SKM-1 (cell line): Measurements from ENCODE around the gene TBC1D22B.
"Not testable (repeated sequence)": the region's sequence is repeated elsewhere in the genome, so short reads cannot be mapped to it uniquely, and the experiment has no call there.

Source experiments
- DNase-seq: peaks from one replicate; lab custom pipeline; 2025; ENCODE audit not compliant: unreplicated experiment; lab: John Stamatoyannopoulos, UW

Gene TBC1D22B

DNA sequence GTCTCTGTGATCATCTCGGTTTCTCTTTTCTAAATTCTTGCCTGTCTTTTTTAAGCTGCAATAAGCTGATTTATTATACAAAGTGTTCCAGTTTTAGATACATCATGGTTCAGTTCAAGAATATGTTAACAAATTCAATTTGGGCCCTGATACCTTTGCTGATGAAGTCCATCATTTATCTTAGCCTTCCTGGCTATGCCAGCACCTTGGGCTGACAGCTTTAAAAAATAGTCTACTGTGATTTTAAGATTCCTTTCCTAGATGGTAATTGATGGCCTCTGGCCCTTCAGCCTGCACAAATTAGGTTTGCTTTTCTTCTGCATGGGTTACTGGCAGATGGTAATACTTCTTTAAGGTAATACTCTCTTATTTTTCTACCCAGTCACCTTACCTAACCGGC is 7.4 kb downstream of the TBC1D22B start:
- DNase-seq: no peak

GRCh38 chr6:37265860-37266259 is 8.3 kb downstream of the TBC1D22B start:
- no peak for DNase-seq

- DNase-seq: no peak
Observed at GRCh38 chr6:37269105-37269504, 11.5 kb downstream of the TBC1D22B start.

DNA sequence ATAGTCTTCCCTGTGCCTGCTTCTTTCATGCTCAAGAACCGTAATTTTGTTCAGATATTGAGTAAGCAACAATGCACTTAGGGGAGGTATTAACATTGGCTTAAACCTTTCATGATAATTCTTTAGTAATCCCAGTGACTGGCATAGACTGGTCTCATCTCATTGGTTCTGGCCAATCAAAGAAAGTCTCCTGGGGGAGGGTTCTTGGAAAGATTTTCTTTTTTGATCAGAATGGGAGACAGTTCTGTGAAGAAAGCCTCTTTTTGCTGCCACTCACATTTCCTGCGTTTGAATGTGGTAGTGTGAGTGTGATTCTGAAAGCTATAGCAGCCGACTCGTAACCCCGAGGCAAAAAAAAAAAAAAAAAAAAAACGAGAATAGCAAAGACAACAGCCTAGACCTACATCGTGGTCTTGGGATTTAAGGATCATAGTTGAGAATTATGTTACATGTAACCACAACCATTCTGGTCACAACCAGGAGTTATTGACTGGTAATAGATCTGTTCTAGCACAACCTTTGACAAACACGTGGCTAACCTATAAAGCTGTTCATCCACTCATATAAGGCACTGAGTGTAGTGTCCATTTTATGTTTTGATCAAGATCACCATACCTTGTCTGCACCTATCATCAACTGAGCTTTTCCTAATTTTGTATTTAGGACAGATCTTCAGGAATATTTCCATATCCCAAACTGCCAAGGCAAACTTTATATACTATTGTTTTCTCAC is 15.4 kb downstream of the TBC1D22B start:
- DNase-seq: no peak

- no peak for DNase-seq
Observed at GRCh38 chr6:37273690-37274089, 16.1 kb downstream of the TBC1D22B start.

DNA sequence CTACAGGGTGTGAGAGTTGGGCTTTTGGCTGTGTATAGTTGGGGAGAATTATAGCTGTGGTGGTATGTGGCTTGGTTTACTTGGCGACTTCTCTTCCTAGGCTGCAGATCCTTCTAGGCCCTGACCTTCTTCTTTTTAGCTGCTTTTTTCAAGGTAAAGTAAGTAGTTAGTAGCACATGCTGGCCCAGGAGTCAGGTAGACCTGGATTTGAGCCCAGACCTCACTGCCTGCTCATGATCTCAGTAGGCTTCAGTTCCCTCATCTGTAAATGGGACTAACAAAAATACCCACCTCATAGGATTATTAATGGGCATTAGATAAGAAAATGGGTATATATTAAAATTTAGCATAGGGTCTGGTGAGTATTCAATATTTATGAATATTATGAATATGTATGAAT is 17.8 kb downstream of the TBC1D22B start:
- no peak for DNase-seq

- DNase-seq: no peak
Observed at GRCh38 chr6:37277001-37277409, 19.4 kb downstream of the TBC1D22B start.

DNA sequence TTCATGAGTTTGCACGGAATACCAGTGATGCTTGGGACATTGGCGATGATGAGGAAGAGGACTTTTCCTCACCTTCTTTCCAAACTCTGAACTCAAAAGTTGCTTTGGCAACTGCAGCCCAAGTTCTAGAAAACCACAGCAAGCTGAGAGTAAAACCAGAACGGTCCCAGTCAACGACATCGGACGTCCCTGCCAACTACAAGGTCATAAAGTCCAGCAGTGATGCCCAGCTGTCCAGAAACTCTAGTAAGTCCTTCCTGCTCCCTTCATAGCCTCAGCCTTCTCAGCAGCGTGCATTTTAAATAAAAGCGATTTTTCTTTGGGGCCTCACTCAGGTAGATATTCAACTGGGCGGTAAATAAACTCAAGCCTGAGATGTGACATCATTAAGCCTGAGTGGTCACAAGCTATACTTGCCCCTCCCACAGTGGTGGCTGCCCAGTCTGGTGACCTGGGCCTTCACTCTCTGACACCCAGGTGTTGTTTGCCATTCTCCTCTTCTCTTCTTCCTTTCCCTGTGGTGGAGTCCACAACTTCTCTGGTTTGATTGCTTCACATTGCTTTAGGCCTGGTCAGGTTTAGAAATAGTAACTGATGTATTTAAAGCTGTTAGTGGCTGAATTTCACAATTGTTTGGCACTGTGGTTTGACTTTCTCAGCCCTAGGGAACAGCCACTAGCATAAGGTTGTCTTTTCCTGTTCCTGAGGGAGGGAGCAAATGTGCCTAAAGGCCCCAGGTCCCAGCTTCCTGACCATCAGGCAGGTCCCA is 22.0 kb downstream of the TBC1D22B start:
- peak; percentile 90 for DNase-seq

- DNase-seq: peak; percentile 57
Observed at GRCh38 chr6:37280162-37280887, 22.8 kb downstream of the TBC1D22B start.

- DNase-seq: no peak
Observed at GRCh38 chr6:37282371-37282770, 24.8 kb downstream of the TBC1D22B start.

GRCh38 chr6:37283268-37283667 is 25.7 kb downstream of the TBC1D22B start:
- DNase-seq: no peak

DNA sequence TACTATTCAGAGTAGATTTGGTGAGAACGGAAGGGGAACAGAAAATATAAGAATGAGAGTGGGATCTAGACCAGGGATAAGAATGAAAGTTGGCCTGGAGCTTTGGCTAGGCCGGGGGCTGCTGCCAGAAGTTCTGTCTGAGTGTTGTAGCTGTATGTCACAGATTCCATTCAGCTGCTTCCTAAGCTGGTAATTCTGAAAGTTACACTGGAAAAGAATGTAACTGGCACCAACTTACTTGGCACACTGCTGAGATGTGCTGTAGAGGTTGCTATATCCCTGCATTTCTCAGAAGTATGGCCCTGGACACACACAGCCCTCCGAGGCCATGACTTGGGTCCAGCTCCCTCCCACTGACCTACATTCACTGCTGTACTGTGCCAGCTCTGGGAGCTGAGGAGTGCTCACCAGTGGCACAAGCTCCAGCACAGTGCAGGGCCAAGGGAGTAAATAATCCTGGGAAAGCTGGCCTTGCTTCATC is 26.1 kb downstream of the TBC1D22B start:
- DNase-seq: no peak

DNA sequence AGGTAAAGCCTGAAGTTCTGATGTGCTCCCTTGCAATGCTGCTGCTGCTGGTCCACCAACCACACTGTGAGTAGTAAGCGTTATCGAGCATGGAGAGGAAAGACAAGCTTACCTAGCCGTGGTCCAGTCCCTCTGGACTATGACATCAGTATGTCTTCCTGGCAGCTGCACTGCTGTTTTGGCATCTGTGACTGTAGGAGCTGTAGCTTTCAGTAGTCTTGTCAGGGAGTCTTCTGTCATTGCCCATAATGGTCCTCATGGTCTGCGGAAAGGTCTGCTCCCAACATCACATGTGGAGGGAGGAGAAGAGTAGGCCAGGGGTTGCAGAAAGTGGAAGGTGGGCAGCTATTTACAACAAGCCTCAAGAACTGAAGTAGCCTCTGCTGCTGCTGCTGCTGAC is 27.2 kb downstream of the TBC1D22B start:
- DNase-seq: no peak

DNA sequence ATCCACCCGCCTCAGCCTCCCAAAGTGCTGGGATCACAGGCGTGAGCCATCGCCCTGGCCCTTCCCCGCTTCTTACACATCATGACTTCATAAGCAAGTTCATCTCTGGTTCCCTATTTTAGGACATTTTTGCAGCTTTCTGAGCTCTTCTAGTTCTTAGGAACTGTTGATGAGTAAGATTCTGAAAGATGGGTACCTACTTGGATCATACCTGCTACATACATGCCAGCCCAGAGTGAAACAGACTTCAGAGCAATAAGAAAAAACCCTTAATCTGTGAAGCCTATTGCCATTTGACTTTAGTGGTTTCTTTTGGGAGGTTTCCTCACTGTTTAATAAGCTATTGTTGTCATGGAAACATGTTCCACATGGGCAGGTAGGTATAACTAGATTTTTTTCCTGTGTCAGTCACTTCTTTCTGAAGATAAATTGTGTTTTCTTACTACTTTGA is 28.3 kb downstream of the TBC1D22B start:
- DNase-seq: no peak

- DNase-seq: no peak
Observed at GRCh38 chr6:37287519-37288157, 30.1 kb downstream of the TBC1D22B start.

DNA sequence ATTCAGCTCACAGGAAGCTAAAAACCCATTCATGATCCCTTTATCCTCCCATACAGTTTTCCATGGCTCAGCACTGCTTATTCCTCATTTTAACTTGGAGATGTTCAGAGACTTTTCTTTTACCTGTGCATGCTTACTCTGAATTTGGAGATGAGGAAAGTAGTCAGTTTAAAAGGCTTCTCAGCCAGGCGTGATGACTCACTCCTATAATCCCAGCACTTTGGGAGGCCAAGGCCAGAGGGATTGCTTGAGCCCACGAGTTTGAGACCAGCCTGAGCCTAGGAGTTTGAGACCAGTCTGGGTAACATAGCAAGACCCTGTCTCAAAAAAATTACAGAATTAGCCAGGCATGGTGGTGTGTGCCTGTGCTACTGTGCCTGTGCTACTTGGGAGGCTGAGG is 30.7 kb downstream of the TBC1D22B start:
- no peak for DNase-seq

GRCh38 chr6:37289931-37290330 is 32.4 kb downstream of the TBC1D22B start:
- DNase-seq: no peak

DNA sequence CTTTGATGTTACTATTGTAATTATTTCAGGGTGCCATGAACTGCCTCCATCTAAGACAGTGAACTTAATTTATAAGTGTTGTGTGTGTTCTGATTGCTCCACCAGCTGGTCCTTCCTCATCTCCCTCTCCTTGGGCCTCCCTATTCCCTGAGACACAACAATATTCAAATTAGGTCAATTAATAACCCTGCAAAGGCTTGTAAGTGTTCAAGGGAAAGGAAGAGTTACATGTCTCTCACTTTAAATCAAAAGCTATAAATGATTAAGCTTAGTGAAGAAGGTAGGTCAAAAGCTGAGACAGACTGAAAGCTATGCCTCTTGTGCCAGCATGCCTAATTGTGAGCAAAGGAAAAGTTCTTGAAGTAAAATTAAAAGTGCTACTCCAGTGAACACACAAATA is 35.9 kb downstream of the TBC1D22B start:
- DNase-seq: no peak

DNA sequence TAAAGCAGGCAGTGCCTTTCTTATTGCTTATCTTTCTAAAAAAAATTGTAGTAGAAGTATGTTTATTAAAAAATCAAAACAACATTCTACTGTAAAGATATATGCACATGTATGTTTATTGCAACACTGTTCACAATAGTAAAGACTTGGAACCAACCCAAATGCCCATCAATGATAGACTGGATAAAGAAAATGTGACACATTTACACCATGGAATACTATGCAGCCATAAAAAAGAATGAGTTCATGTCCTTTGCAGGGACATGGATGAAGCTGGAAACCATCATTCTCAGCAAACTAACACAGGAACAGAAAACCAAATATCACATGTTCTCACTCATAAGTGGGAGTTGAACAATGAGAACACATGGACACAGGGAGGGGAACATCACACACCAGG is 40.1 kb downstream of the TBC1D22B start:
- not testable (repeated sequence) for DNase-seq

DNA sequence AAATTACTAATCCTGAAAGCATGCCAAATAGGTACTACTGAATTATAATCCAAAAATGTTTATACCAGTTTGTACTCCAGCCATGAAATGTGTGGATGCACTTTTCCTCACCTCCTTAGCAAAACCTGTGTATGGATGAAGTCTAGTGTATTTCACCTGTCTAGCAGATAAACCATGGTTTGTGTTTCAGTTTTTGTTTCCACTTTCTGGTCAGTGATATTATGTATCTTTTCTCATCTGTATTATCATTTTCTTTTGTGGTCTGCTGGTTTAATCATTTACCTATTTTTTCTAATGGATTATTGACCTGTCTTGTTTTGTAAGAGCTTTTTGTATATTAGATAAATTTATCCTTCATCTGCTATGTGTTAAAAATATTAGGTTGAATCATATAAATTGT is 41.4 kb downstream of the TBC1D22B start:
- no peak for DNase-seq

- no peak for DNase-seq
Observed at GRCh38 chr6:37299990-37300389, 42.4 kb downstream of the TBC1D22B start.
